Measurements from ENCODE around the gene CCDC54. TPM values are rescaled to one million over a fixed set of nuclear protein-coding genes. Genes with fewer than 3 reads are reported as not detected.
A peak's percentile ranks its signal among the peaks of the same experiment; 100 is the strongest.

CCDC54 gene
- total RNA-seq, 1 experiment from 2014 or later, result not detected

GRCh38 chr3:107413264-107413663 is 36.0 kb downstream of the CCDC54 start:
- Histone ChIP-seq H3K36me3 (no peaks in the 10 kb centered on the region), H3K9me3 (peaks cover 8% of the 10 kb centered on the region), H3K27me3 (no peaks in the 10 kb centered on the region), H3K4me3 (no peak overlapping the region)
- no peak for DNase-seq

DNA sequence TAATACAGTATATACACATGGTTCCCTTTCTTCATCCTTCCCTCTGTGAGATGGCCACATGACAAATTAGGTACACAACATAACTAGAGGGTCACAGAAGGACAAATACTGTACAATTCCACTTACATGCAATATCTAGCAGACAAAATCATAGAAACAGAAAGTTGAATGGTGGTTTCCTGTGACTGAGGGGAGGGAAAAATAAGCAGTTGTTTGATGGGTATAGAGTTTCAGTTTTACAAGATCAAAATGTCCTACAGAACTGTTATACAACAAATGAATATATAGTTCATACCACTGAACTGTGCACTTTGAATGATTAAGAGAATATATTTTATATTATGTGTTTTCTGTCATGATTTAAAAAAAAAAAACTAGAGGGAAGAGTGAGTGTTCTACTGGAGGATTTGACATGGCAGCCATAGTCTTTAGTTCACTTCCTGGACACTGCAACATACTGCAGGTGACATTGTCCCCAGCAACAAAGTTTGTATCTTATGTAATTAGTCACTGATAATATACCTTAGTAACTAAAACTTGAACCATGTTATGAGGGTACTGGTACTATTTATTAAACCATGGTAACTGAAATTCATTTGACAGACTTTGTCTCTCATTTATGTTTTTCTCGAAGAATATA is 37.2 kb downstream of the CCDC54 start:
- Histone ChIP-seq H3K36me3 (no peaks in the 10 kb centered on the region), H3K4me3 (no peak overlapping the region), H3K9me3 (peaks cover 8% of the 10 kb centered on the region), H3K27me3 (no peaks in the 10 kb centered on the region)
- DNase-seq, result no peak

- Histone ChIP-seq H3K27me3 (no peaks in the 10 kb centered on the region), H3K36me3 (no peaks in the 10 kb centered on the region), H3K4me3 (no peak overlapping the region), H3K9me3 (no peaks in the 10 kb centered on the region)
- no peak for DNase-seq
Observed at GRCh38 chr3:107416138-107416537, 38.9 kb downstream of the CCDC54 start.

DNA sequence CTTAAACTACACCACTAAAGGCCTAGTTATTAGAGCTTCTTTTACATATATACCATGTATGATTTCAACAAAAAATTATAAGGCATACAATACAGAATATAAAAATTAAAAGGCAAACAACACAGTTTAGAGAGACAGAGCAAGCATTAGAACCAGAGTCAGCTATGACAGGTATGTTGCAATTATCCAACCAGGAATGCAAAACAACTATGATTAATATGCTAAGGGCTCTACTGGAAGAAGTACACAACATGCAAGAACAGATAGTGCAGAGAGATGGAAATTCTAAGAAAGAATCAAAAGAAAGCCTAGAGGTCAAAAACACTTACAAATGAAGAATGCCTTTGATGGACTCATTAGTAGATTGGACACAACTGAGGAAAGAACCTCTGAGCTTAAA is 39.6 kb downstream of the CCDC54 start:
- H3K9me3 ChIP-seq, result no peaks in the 10 kb centered on the region
- no peak for DNase-seq

DNA sequence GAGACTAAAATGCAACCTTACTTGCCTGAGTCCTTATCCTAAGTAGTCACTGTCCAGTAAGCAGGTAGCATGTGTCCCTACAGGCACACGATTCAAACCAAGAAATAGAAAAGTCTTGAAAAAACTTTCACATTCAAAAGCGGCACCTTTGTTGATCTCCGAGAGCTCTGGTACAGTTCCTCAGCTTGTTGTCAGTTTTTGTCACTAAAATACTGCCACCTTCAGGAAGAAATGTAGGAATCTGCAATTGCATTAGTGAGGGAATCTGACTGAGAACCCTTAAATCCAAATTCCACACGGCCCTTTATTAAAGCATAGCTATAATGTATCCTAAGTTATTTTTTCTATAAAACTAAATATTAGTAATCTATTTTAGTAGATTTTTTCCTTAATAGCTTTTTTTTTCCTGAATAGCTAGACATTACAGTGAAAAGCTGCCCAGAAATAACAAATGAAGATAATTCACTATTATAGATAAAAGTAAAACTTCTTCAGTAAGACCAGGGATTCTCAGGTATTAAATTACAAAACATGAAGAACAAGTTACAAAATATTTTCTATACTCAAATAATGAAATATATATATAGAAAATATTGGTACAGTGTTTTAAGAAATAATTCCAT is 44.0 kb downstream of the CCDC54 start:
- H3K4me3 ChIP-seq, result peak overlapping the region; percentile 16
- H3K27me3 ChIP-seq, result no peaks in the 10 kb centered on the region
- no peaks in the 10 kb centered on the region for H3K9me3 ChIP-seq
- H3K36me3 ChIP-seq, result no peaks in the 10 kb centered on the region
- DNase-seq, result no peak

More for the DNA sequence above, 39.6 kb downstream of the CCDC54 start:
- no peaks in the 10 kb centered on the region for H3K27me3 ChIP-seq
- no peak overlapping the region for H3K4me3 ChIP-seq
- no peaks in the 10 kb centered on the region for H3K36me3 ChIP-seq

GRCh38 chr3:107421881-107422280 is 44.6 kb downstream of the CCDC54 start:
- no peaks in the 10 kb centered on the region for H3K27me3 ChIP-seq
- H3K4me3 ChIP-seq, result no peak overlapping the region
- H3K9me3 ChIP-seq, result no peaks in the 10 kb centered on the region

DNA sequence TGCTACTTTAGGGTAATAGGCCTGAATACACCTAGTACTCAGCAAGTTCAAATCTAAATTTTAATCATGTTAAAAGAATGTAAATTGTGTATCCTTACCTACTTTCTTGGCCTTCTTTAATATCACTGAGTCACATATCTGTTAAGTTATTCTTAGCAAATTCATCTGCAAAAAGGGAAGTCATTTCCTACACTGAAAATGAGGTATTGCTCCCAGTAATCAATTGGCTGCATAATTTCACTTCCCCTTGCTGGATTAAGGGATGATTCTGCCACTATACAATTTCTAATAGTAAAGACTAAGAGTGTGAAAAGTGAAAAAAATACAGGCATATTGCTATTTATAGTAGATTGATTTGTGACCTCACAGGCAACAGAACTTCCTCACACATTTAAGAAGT is 47.8 kb downstream of the CCDC54 start:
- Histone ChIP-seq H3K9me3 (no peaks in the 10 kb centered on the region), H3K36me3 (no peaks in the 10 kb centered on the region), H3K4me3 (no peak overlapping the region), H3K27me3 (no peaks in the 10 kb centered on the region)
- DNase-seq, result no peak

More at GRCh38 chr3:107421881-107422280, 44.6 kb downstream of the CCDC54 start:
- H3K36me3 ChIP-seq, result no peaks in the 10 kb centered on the region
- no peak for DNase-seq

DNA sequence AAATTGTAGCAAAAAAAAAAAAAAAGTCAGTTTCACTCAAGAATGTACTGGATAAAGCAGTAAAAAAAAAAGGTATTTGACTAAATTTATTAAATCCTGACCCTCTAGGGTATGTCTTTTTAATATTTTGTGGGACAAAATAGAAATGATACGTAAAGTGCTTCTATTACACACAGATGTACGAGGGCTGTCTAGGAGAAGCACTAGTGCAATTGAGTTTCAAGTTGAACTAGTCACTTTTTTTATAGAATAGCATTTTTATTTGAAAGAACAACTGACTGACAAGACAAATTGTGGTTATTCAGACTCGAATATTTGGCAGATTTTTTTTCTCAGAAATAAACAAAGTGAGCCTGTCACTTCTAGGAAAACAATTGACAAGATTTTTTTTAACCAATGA is 49.0 kb downstream of the CCDC54 start:
- H3K4me3 ChIP-seq, result no peak overlapping the region
- DNase-seq, result no peak
- no peaks in the 10 kb centered on the region for H3K36me3 ChIP-seq
- no peaks in the 10 kb centered on the region for H3K9me3 ChIP-seq
- no peaks in the 10 kb centered on the region for H3K27me3 ChIP-seq

Other genes starting within 250 kb of the CCDC54 start
- gene BBX, start 145.5 kb downstream of the CCDC54 start, total RNA-seq (2014; rRNA removed; shearing (Covaris generic); ENCODE audit: low replicate concordance), result 13.8 and 18.8 TPM in 2 replicates

All from MG63 (cell line).